Vagina (tissue), 2 donors: ENCODE results near the gene PDXP.

Source experiments
- CTCF ChIP-seq, 3 experiments: fragments of 450-650 bp in 2 of 3; fragments of 200-600 bp in 1 of 3; sonication (generic) in 1 of 3; IDR thresholded peaks; one replicate each; pipeline ENCODE4 v1.5.1; 2017 to 2019; ENCODE audit warnings: antibody characterized with exemption in 3 of 3, mild to moderate bottlenecking in 2 of 3, moderate library complexity in 2 of 3
- POLR2A ChIP-seq, 2 donors: fragments of 450-650 bp; IDR thresholded peaks; one replicate each; pipeline ENCODE4 v1.6.1; 2017; ENCODE audit warnings: antibody characterized with exemption in 2 of 2, mild to moderate bottlenecking in 2 of 2, moderate library complexity in 2 of 2
- POLR2AphosphoS5 ChIP-seq, 2 donors: sonication (generic); formaldehyde crosslinking; IDR thresholded peaks; one replicate each; pipeline ENCODE4 v1.9.0; 2017; ENCODE audit warnings: antibody characterized with exemption in 2 of 2, mild to moderate bottlenecking in 2 of 2, low read depth in 1 of 2; ENCODE audit not compliant: insufficient read depth in 1 of 2

GRCh38 chr22:37713761-37714160 is 55.2 kb downstream of the PDXP start:
- TF ChIP-seq CTCF (IDR thresholded peaks at IDR 0.05) (no peak), POLR2AphosphoS5 (IDR thresholded peaks at IDR 0.05; ENCODE audit: insufficient read depth in 1 of 2, low read depth in 1 of 2) (no peak), POLR2A (IDR thresholded peaks at IDR 0.05) (no peak)
